AG04449 (cell line): ENCODE data around the gene DIS3L2.
A peak's percentile ranks its signal among the peaks of the same experiment; 100 is the strongest.

Experiments used
- CTCF ChIA-PET: fragments of 350-600 bp; formaldehyde crosslinking; extraction: SDS; loops from one replicate; lab custom pipeline; 2021; ENCODE audit warnings: antibody characterized with exemption; lab: Yijun Ruan, JAX
- POLR2A ChIA-PET: fragments of 400-600, 350-600 bp; formaldehyde crosslinking; extraction: SDS; loops from one replicate; lab custom pipeline; 2020; ENCODE audit warnings: antibody characterized with exemption, inconsistent platforms; lab: Yijun Ruan, JAX
- DNase-seq: peaks from one replicate; pipeline ENCODE4 v3.0.0-alpha.2; 2010; ENCODE audit warnings: low read depth, low spot score
- H3K4me3 ChIP-seq: 2 replicates; pipeline ENCODE4 v1.5.1; 2011; ENCODE audit warnings: low read depth, mild to moderate bottlenecking, control low read depth, low read length
- TF ChIP-seq, protein P1 (sequence below): IDR thresholded peaks from one replicate; pipeline ENCODE4 v1.5.1; 2011; ENCODE audit warnings: mild to moderate bottlenecking, moderate library complexity, low read length, control low read depth, inconsistent platforms; ENCODE audit not compliant: insufficient read depth; ENCODE audit errors: missing control alignments

DIS3L2 gene

DNA sequence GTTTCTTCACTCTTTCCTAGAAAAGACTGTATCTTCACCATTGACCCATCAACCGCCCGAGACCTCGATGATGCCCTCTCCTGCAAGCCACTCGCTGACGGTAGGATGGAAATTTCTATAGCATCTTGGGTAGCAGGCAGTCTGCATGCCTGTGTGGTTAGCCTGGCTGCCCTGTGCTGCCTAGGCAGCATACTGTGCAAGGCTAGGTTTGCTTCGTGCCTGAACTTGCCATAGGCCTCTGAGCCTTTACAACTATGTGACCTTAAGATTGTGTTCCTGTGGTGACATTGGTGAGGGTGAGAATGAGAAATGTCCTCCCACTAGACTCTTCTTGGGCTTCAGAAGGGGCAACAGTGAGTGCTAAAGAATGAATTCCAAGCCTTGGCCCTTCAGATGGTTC, 248.8 kb downstream of the DIS3L2 start:
- H3K4me3 ChIP-seq: no peak overlapping the region
- POLR2A ChIA-PET: no interaction called here
- DNase-seq: no peak
- TF ChIP-seq, protein P1, sequence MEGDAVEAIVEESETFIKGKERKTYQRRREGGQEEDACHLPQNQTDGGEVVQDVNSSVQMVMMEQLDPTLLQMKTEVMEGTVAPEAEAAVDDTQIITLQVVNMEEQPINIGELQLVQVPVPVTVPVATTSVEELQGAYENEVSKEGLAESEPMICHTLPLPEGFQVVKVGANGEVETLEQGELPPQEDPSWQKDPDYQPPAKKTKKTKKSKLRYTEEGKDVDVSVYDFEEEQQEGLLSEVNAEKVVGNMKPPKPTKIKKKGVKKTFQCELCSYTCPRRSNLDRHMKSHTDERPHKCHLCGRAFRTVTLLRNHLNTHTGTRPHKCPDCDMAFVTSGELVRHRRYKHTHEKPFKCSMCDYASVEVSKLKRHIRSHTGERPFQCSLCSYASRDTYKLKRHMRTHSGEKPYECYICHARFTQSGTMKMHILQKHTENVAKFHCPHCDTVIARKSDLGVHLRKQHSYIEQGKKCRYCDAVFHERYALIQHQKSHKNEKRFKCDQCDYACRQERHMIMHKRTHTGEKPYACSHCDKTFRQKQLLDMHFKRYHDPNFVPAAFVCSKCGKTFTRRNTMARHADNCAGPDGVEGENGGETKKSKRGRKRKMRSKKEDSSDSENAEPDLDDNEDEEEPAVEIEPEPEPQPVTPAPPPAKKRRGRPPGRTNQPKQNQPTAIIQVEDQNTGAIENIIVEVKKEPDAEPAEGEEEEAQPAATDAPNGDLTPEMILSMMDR: no peak
- CTCF ChIA-PET: no interaction called here

DNA sequence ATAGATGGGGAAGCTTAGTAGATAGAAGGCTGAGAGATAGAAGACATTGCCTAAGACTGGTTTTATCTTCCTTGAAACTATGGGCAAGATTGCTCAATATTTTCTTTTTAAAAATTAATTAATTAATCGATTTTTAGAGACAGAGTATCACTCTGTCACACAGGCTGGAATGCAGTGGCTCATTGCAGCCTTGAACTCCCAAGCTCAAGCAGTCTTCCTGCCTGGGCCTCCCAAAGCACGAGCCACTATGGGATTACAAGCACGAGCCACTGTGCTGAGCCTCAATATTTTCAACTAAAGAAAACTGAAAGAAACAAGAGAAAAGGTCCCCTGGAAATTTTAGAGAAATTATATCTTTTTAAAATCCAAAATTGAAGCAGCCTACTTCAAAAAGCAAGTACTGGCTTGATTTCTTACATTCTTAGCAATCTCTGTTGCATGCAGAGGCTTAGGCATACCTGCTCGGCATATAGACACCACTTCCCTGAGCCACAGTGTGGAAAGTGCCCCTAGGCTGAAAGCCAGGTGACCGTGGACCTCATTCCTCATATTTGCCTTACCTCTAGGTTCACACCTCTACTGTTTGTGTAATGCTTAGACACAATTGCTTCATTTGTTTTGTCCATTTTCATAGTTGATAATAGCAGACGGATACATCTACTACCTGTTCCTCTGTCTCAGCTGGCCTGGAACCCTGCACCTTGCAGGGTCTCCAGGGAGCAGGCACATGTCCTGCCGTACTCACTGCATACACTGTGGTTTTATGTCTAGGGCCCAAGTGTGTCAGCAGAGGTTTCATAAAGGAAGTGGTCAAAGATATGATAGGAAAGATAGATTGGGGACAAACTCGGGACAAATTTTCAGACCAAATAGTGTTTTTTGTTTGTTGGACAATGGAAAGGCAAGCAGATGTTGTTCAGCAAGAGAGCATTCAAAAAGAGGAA, 250.5 kb downstream of the DIS3L2 start:
- DNase-seq: no peak
- CTCF ChIA-PET: no interaction called here
- POLR2A ChIA-PET: no interaction called here
- H3K4me3 ChIP-seq: no peak overlapping the region
- TF ChIP-seq, protein P1: no peak

- TF ChIP-seq, protein P1: no peak
- ChIA-PET CTCF (no interaction called here), POLR2A (no interaction called here)
Observed at GRCh38 chr2:232213176-232213575, 251.7 kb downstream of the DIS3L2 start.

DNA sequence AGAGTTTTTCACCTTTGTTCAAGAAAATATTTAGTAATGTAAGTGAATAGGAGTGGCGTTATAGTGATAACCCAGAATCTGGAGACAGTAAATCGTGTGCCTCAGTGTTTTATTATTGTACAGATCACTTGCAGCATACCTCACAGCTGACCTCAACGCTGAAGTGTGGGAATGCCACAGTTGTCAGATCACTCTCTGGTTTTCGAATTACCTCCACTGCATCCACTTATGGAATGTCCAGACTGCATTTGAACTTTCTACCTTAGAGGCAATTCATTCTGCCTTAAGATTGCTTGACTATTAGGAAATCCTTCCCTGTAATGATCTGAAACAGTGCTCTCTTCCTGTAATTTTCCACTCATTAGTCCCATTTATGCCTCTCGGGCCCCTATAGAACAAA, 252.5 kb downstream of the DIS3L2 start:
- peak; percentile 38 for DNase-seq
- POLR2A ChIA-PET: no interaction called here
- TF ChIP-seq, protein P1: no peak
- CTCF ChIA-PET: no interaction called here
- no peak overlapping the region for H3K4me3 ChIP-seq

More at GRCh38 chr2:232213176-232213575, 251.7 kb downstream of the DIS3L2 start:
- no peak overlapping the region for H3K4me3 ChIP-seq
- DNase-seq: no peak

- ChIA-PET CTCF (no interaction called here), POLR2A (no interaction called here)
- H3K4me3 ChIP-seq: no peak overlapping the region
- TF ChIP-seq, protein P1: no peak
- DNase-seq: no peak
Observed at GRCh38 chr2:232216028-232216427, 254.5 kb downstream of the DIS3L2 start.

DNA sequence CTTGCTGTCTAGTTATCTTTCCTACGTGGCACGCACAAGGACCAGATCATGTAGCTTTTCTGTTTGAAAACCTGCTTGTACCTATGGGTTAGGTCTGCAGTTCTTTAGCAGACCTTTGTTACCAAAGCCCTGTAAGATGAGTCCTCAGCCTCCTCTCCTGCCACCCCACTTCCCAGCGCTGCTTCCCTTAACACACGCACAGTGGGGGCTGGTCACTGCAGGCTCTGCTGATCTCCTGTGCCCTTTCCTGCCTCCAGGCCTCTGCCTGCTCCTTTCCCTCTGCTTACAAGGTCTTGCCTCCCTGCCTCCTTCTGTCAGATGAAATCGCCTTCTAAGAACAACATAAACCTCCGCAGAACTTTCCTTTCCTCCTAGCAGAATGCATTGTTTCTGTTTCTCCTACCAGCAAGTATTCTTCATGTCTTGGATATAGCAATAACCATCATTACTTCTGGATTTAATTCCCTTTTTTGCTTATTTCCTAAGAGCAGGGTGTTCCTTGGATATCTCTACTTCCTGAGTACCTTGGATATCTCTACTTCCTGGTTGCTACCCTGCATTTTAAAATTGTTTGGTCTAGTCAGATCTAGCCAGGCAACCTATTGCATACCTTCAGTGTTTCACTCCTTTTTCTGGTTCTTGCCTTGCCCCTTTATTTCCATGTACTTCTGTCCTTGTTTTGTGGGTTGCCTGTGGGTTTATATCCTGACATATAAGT, 257.4 kb downstream of the DIS3L2 start:
- TF ChIP-seq, protein P1: no peak
- ChIA-PET CTCF (no interaction called here), POLR2A (no interaction called here)
- no peak for DNase-seq
- no peak overlapping the region for H3K4me3 ChIP-seq
